ENCODE results near the gene STPG1.

- TF ChIP-seq CTCF (IDR thresholded peaks at IDR 0.05) (no peak), POLR2A (IDR thresholded peaks at IDR 0.05) (no peak), POLR2AphosphoS5 (IDR thresholded peaks at IDR 0.05; ENCODE audit: insufficient read depth in 1 of 2, low read depth in 1 of 2) (no peak)
Observed at GRCh38 chr1:24450857-24451397, 37.3 kb upstream of the STPG1 start.

All from vagina (tissue), 2 donors.